LNCAP (cell line): ENCODE measurements around the gene CREB5.

Experiments
- CTCF ChIP-seq: fragments of 450-650 bp; IDR thresholded peaks from 2 replicates; pipeline ENCODE4 v1.5.1; 2017; ENCODE audit warnings: mild to moderate bottlenecking

Gene CREB5

GRCh38 chr7:28755255-28755654 is 342.9 kb downstream of the CREB5 start:
- TF ChIP-seq CTCF, result no peak

DNA sequence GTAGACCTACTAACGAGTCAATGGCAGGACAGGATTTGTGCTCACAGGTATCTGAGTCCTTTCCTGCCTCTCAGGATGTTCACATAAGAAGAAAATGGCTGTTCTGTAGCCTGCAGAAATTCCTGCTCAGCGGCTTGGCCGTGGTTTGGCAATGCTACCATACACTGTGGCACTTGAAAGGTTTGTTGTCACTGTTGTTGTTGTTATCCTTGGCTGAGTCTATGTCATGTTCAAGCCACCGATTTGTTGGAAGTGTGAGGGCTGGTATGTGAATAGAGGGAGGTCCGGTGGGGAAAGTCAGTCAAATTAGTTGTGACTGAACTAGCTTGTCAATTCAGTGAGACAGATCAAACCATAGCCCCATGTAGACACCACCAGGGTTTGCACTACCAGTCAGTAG is 345.9 kb downstream of the CREB5 start:
- no peak for TF ChIP-seq CTCF

- TF ChIP-seq CTCF, result no peak
Observed at GRCh38 chr7:28759475-28759971, 347.2 kb downstream of the CREB5 start.

DNA sequence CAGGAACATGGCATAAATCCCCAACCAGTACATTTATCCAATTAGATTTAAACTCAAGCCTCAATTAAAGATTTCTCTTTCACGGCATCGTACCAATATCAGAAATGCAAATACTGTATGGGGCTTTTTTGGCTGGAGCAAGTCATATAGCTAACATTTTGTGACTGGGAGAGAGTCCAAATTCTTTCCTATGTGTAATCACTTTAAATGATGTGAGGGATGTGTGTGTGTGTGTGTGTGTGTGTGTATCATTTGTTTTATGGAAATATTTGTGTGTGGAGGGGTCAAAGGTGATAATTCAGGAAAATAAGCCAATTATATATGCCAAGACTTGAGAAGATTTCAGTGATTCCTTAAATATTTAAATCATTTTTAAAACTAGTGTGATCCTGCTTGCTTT is 349.2 kb downstream of the CREB5 start:
- no peak for TF ChIP-seq CTCF

- TF ChIP-seq CTCF, result no peak
Observed at GRCh38 chr7:28762651-28763050, 350.3 kb downstream of the CREB5 start.

- TF ChIP-seq CTCF, result no peak
Observed at GRCh38 chr7:28766359-28766758, 354.0 kb downstream of the CREB5 start.

GRCh38 chr7:28767356-28767755 is 355.0 kb downstream of the CREB5 start:
- no peak for TF ChIP-seq CTCF

- no peak for TF ChIP-seq CTCF
Observed at GRCh38 chr7:28768577-28769147, 356.3 kb downstream of the CREB5 start.
